ENCODE measurements around the gene CATSPER1. TPM values are rescaled to one million over a fixed set of nuclear protein-coding genes. Genes with fewer than 3 reads are reported as not detected.

Gene CATSPER1
- total and polyA plus RNA-seq, 2 of the 8 experiments (the other 6 are each of a cell fraction or from before 2014, with no cell fraction given), result not detected

DNA sequence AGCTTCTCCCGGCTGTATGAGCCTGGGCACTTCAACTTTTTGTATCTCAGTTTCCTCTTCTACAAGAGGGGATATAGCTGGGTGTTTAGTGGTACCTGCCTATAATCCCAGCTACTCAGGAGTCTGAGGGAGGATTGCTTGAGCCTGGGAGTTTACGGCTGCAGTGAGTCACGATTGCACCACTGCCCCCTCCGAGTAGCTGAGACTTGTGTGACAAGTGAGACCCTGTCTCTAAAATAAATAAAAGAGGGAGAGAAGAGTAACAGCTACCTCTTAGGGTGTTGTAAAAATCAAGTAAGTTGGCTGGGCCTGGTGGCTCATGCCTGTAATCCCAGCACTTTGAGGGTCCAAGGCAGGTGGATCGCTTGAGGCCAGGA lies 10.0 kb upstream of the CATSPER1 start:
- H2BK15ac ChIP-seq (ENCODE audit: low read length), result no peak overlapping the region
- no peaks in the 10 kb centered on the region for H3K79me2 ChIP-seq (ENCODE audit: control insufficient read depth in 1 of 2, insufficient read depth in 2 of 2, low read length in 2 of 2)
- H3K23me2 ChIP-seq (ENCODE audit: low read depth, low read length), result 0 out of 2 replicates have a peak, but pooled peaks cover 2% of the 10 kb centered on the region
- H3K18ac ChIP-seq (ENCODE audit: extremely low read depth, low read length), result no peak overlapping the region
- H3K4me3 ChIP-seq (ENCODE audit: extremely low read depth in 1 of 4, insufficient read depth in 2 of 4, low read depth in 3 of 4, low read length in 4 of 4), result no peak overlapping the region
- H3K4me2 ChIP-seq (ENCODE audit: insufficient read depth in 1 of 2, low read depth in 2 of 2, low read length in 2 of 2), result no peak overlapping the region
- no peak overlapping the region for H3K23ac ChIP-seq (ENCODE audit: insufficient read length)
- FAIRE-seq (no peak), DNase-seq (ENCODE audit: low read depth in 1 of 2, low spot score in 2 of 2) (no peak)
- no peak overlapping the region for H2BK20ac ChIP-seq (ENCODE audit: low read length)
- no peak overlapping the region for H2BK120ac ChIP-seq (replicated peaks; ENCODE audit: low read depth, low read length)
- no peak overlapping the region for H2AFZ ChIP-seq (ENCODE audit: low read length)
- H4K20me1 ChIP-seq (replicated peaks in 1 of 2; ENCODE audit: control insufficient read depth in 1 of 2, insufficient read depth in 2 of 2, low read length in 2 of 2), result no peaks in the 10 kb centered on the region
- CTCF ChIA-PET (ENCODE audit: partially characterized antibody), result interaction anchor here (0.9 to 7.1 kb wide), 6 partner anchors 9 to 99 kb away, joined by 3 to 39 read pairs (median 4); no protein-coding TSS in a partner anchor
- no peak overlapping the region for H4K8ac ChIP-seq (ENCODE audit: extremely low read depth, insufficient read depth, low read length)
- H3K27ac ChIP-seq (ENCODE audit: low read depth, low read length), result no peak overlapping the region
- H3K9me3 ChIP-seq (ENCODE audit: insufficient read depth in 2 of 2, low read depth in 1 of 2, low read length in 1 of 2), result peaks cover 6 to 8% of the 10 kb centered on the region in 2 experiments
- no peak overlapping the region for H2AK5ac ChIP-seq (ENCODE audit: low read depth, low read length)
- no peak overlapping the region for H2BK12ac ChIP-seq (ENCODE audit: low read depth, low read length)
- no peak overlapping the region for H4K91ac ChIP-seq (replicated peaks; ENCODE audit: insufficient read length, low read length)
- H3K79me1 ChIP-seq (ENCODE audit: low read depth, low read length), result no peaks in the 10 kb centered on the region
- 90% methylated on average over 5 of the region's 5 CpGs; no CpG with 5 or more reads in 1 of the 2 experiments for WGBS, 2 experiments (ENCODE audit: extremely low coverage in 1 of 2, insufficient coverage in 1 of 2, insufficient read length in 1 of 2, insufficient replicate concordance in 2 of 2, low coverage in 1 of 2, low lambda C conversion rate in 2 of 2, missing lambda C conversion rate in 1 of 2)
- peaks cover 0 to under 1% (median 0%) of the 10 kb centered on the region in 4 experiments; a peak in 4 of 8 replicates for H3K36me3 ChIP-seq (ENCODE audit: control insufficient read depth in 2 of 4, insufficient read depth in 4 of 4, low read length in 3 of 4)
- H3K56ac ChIP-seq (replicated peaks; ENCODE audit: insufficient read length, low read depth, low read length), result no peak overlapping the region
- no peaks in the 10 kb centered on the region for H3K4me1 ChIP-seq (replicated peaks in 1 of 4; ENCODE audit: control insufficient read depth in 3 of 4, insufficient read depth in 4 of 4, low read length in 3 of 4)
- H4K5ac ChIP-seq (ENCODE audit: insufficient read length, low read depth, low read length), result no peak overlapping the region
- no peak overlapping the region for H2BK5ac ChIP-seq (ENCODE audit: low read depth, low read length)
- H3K4ac ChIP-seq (replicated peaks; ENCODE audit: insufficient read length, low read depth, low read length), result no peak overlapping the region
- POLR2A ChIA-PET (ENCODE audit: partially characterized antibody), result interaction anchor here (0.9 to 1.7 kb wide), 2 partner anchors 8 to 16 kb away, joined by 5 to 8 read pairs; partner anchors contain the start of gene SF3B2
- no peaks in the 10 kb centered on the region for H3K27me3 ChIP-seq (replicated peaks in 1 of 4; ENCODE audit: control insufficient read depth in 3 of 4, extremely low read depth in 1 of 4, insufficient read depth in 3 of 4, low read length in 3 of 4)
- no peak overlapping the region for H3K14ac ChIP-seq (ENCODE audit: insufficient read length)
- no peak overlapping the region for H3K9ac ChIP-seq (replicated peaks in 1 of 4; ENCODE audit: extremely low read depth in 1 of 4, low read depth in 3 of 4, low read length in 3 of 4)
- TF ChIP-seq TCF12 (IDR thresholded peaks at IDR 0.05; ENCODE audit: low read depth, low read length) (no peak), YY1 (IDR thresholded peaks at IDR 0.05; ENCODE audit: low read depth, low read length) (no peak), CTBP2 (IDR thresholded peaks at IDR 0.05; ENCODE audit: borderline replicate concordance, insufficient read depth, insufficient read length, low read length) (no peak), SIX5 (IDR thresholded peaks at IDR 0.05; ENCODE audit: low read depth, low read length) (no peak), SP1 (IDR thresholded peaks at IDR 0.05; ENCODE audit: low read depth, low read length) (no peak)
- TF ChIP-seq, protein P1, sequence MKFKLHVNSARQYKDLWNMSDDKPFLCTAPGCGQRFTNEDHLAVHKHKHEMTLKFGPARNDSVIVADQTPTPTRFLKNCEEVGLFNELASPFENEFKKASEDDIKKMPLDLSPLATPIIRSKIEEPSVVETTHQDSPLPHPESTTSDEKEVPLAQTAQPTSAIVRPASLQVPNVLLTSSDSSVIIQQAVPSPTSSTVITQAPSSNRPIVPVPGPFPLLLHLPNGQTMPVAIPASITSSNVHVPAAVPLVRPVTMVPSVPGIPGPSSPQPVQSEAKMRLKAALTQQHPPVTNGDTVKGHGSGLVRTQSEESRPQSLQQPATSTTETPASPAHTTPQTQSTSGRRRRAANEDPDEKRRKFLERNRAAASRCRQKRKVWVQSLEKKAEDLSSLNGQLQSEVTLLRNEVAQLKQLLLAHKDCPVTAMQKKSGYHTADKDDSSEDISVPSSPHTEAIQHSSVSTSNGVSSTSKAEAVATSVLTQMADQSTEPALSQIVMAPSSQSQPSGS (IDR thresholded peaks at IDR 0.05; ENCODE audit: low read length), result no peak
- TF ChIP-seq, protein P2, sequence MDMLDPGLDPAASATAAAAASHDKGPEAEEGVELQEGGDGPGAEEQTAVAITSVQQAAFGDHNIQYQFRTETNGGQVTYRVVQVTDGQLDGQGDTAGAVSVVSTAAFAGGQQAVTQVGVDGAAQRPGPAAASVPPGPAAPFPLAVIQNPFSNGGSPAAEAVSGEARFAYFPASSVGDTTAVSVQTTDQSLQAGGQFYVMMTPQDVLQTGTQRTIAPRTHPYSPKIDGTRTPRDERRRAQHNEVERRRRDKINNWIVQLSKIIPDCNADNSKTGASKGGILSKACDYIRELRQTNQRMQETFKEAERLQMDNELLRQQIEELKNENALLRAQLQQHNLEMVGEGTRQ (IDR thresholded peaks at IDR 0.05; ENCODE audit: low read length), result no peak
- TF ChIP-seq, protein P3, sequence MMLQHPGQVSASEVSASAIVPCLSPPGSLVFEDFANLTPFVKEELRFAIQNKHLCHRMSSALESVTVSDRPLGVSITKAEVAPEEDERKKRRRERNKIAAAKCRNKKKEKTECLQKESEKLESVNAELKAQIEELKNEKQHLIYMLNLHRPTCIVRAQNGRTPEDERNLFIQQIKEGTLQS (IDR thresholded peaks at IDR 0.05; ENCODE audit: insufficient read depth, low read depth, low read length), result no peak
